Osteocyte (in vitro differentiated cells): ENCODE data around the gene RAD51B. TPM values are rescaled to one million over a fixed set of nuclear protein-coding genes. Genes with fewer than 3 reads are reported as not detected.
A peak's percentile ranks its signal among the peaks of the same experiment; 100 is the strongest.

Experiments
- DNase-seq: peaks from one replicate; pipeline ENCODE4 v3.0.0; 2021; ENCODE audit warnings: mixed read lengths; ENCODE audit not compliant: unreplicated experiment; ENCODE audit errors: extremely low spot score
- H3K27ac Mint-ChIP-seq: one replicate; pipeline ENCODE4 v1.8.0; 2021; ENCODE audit warnings: mild to moderate bottlenecking, mixed read lengths; ENCODE audit not compliant: unreplicated experiment
- H3K27me3 Mint-ChIP-seq: one replicate; pipeline ENCODE4 v1.8.0; 2021; ENCODE audit warnings: mixed read lengths; ENCODE audit not compliant: unreplicated experiment
- H3K36me3 Mint-ChIP-seq: one replicate; pipeline ENCODE4 v1.8.0; 2021; ENCODE audit warnings: mixed read lengths; ENCODE audit not compliant: unreplicated experiment
- H3K4me1 Mint-ChIP-seq: one replicate; pipeline ENCODE4 v1.8.0; 2021; ENCODE audit warnings: mixed read lengths; ENCODE audit not compliant: unreplicated experiment
- H3K4me3 Mint-ChIP-seq: one replicate; pipeline ENCODE4 v1.8.0; 2021; ENCODE audit warnings: mild to moderate bottlenecking, moderate library complexity, mixed read lengths; ENCODE audit not compliant: unreplicated experiment
- H3K9me3 Mint-ChIP-seq: one replicate; pipeline ENCODE4 v1.8.0; 2021; ENCODE audit warnings: mixed read lengths; ENCODE audit not compliant: unreplicated experiment
- CTCF ChIP-seq: fragments of 200-600 bp; sonication (generic); IDR thresholded peaks from 2 replicates; pipeline ENCODE4 v1.5.0; 2021; ENCODE audit warnings: antibody characterized with exemption, mild to moderate bottlenecking, moderate library complexity
- total RNA-seq: library from RNA; stranded (reverse); gene quantifications from 2 replicates; pipeline ENCODE4 v1.2.1, GENCODE V29; 2021

The RAD51B gene
- total RNA-seq, 1 donor from 2014 or later: 12.7 TPM

GRCh38 chr14:68564826-68565759, 745.5 kb downstream of the RAD51B start:
- TF ChIP-seq CTCF: no peak
- Mint-ChIP-seq H3K4me1 (peaks cover 59% of the 10 kb centered on the region), H3K9me3 (no peaks in the 10 kb centered on the region), H3K27me3 (no peaks in the 10 kb centered on the region), H3K4me3 (no peak overlapping the region), H3K36me3 (no peaks in the 10 kb centered on the region), H3K27ac (peak overlapping the region; percentile 39)
- DNase-seq: no peak

DNA sequence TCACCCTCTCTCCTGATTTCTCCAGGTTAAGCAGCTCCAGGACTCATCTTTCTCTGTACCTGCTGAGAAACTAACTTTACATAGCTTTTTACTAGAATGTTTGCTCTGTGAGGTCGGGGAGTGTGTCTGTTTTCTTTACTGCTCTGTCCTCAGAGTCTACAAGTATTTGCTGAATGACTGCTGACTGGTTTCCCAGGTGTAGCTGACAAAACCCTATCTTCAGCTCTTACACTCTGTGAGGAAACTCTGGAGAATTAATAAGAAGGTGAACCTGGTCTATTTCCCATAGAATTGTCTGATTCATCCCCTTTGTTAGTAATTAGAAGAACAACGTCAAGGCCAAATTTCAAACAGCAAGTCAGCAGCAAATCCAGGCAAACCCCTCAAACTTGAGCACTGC, 746.5 kb downstream of the RAD51B start:
- no peaks in the 10 kb centered on the region for H3K27me3 Mint-ChIP-seq
- no peak overlapping the region for H3K4me3 Mint-ChIP-seq
- no peak for DNase-seq
- H3K27ac Mint-ChIP-seq: no peak overlapping the region
- peaks cover 57% of the 10 kb centered on the region for H3K4me1 Mint-ChIP-seq
- no peaks in the 10 kb centered on the region for H3K36me3 Mint-ChIP-seq
- no peaks in the 10 kb centered on the region for H3K9me3 Mint-ChIP-seq
- TF ChIP-seq CTCF: no peak

DNA sequence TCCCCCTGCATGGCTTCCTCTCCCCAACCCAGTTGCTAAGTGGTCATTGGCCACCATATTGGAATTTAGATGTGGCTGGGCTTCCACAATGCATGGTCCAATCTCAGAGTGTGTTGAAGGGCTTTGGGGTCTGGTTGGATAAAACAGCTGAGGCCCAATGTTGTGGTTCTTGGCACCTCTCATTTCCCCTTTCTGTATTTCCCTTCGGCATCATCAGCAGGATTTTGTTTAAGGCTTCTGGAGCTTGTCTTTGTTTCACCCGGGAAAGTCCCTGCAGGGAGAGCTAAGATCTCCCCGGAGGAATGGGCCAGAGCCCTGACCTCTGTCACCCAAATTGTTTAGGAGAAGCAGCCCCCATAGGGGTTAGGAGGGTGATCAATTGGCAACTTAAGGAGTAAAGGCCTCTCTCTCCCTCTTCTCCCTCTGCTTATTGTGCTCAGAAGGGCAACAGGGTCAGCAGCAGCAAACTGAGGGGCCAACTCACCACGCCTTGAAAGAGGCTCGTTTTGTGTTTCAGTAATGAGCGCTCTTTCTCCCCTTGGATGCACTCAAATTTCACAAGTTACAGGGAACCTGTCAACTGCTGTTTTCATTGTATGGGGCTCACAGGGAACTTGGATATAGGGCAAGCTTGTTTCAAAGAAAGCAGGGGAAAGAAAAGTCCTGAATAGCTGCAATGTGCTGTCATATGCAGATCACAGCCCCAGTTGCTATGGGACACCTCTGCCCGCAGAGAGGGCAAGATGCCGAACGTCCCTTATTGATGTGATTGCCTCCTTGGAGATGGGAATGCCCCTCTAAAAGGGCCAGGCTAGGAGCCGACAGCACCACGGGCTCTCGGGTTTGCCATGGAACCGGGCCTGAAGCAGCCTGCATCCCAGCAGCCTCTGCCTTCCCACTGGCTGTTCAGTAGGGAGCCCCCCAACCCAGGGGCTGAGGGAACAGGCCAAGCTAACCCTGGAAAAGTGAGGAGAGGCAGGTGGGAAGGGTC, 749.6 kb downstream of the RAD51B start:
- no peak for TF ChIP-seq CTCF
- DNase-seq: no peak
- no peaks in the 10 kb centered on the region for H3K27me3 Mint-ChIP-seq
- H3K4me3 Mint-ChIP-seq: no peak overlapping the region
- no peaks in the 10 kb centered on the region for H3K9me3 Mint-ChIP-seq
- no peaks in the 10 kb centered on the region for H3K36me3 Mint-ChIP-seq
- peaks cover 28% of the 10 kb centered on the region for H3K4me1 Mint-ChIP-seq
- H3K27ac Mint-ChIP-seq: peak overlapping the region; percentile 11

DNA sequence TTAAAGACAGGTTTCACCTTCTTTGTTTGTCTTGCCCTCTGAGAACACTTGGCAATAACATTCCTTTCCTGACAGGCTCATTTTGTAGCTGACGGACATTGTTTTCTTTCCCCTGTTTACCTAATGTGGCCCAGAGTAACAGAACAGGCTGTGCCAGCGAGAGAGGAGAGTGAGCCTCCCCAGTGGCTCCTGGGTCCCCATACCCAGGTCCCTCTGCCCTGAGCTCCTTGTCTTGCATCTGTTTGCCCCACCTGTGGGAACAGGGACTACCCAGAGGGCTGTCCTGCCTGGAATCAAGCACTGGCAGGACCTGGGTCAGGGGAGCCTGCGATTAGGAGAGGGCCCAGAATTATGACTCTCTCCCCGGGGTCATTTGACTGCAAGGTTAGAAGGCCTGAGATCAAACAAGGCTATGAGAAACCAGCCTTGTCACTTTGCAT, 750.4 kb downstream of the RAD51B start:
- Mint-ChIP-seq H3K27ac (peak overlapping the region; percentile 29), H3K9me3 (no peaks in the 10 kb centered on the region), H3K27me3 (no peaks in the 10 kb centered on the region), H3K4me1 (peaks cover 27% of the 10 kb centered on the region), H3K4me3 (no peak overlapping the region), H3K36me3 (no peaks in the 10 kb centered on the region)
- no peak for TF ChIP-seq CTCF
- DNase-seq: no peak
